ENCODE measurements around the gene PAPLN.

PAPLN gene

GRCh38 chr14:73283608-73284379 is 46.5 kb downstream of the PAPLN start:
- Histone ChIP-seq H3K27ac (replicated peaks) (no peak overlapping the region), H3K27me3 (ENCODE audit: insufficient read depth, poor library complexity, severe bottlenecking) (no peaks in the 10 kb centered on the region), H3K4me3 (replicated peaks; ENCODE audit: insufficient read depth, low read length) (no peak overlapping the region)
- DNase-seq (ENCODE audit: low read depth in 1 of 2, low spot score in 1 of 2) = no peak
- TF ChIP-seq GABPA (IDR thresholded peaks at IDR 0.05; ENCODE audit: low read depth) = no peak
- no peak for TF ChIP-seq CTCF (IDR thresholded peaks at IDR 0.05; ENCODE audit: insufficient read depth, low read length)
- no peak for TF ChIP-seq SPI1 (IDR thresholded peaks at IDR 0.05; ENCODE audit: borderline replicate concordance, low read depth)
- TF ChIP-seq POLR2AphosphoS5 (IDR thresholded peaks at IDR 0.05; ENCODE audit: low read depth) = no peak
- TF ChIP-seq, protein P1, sequence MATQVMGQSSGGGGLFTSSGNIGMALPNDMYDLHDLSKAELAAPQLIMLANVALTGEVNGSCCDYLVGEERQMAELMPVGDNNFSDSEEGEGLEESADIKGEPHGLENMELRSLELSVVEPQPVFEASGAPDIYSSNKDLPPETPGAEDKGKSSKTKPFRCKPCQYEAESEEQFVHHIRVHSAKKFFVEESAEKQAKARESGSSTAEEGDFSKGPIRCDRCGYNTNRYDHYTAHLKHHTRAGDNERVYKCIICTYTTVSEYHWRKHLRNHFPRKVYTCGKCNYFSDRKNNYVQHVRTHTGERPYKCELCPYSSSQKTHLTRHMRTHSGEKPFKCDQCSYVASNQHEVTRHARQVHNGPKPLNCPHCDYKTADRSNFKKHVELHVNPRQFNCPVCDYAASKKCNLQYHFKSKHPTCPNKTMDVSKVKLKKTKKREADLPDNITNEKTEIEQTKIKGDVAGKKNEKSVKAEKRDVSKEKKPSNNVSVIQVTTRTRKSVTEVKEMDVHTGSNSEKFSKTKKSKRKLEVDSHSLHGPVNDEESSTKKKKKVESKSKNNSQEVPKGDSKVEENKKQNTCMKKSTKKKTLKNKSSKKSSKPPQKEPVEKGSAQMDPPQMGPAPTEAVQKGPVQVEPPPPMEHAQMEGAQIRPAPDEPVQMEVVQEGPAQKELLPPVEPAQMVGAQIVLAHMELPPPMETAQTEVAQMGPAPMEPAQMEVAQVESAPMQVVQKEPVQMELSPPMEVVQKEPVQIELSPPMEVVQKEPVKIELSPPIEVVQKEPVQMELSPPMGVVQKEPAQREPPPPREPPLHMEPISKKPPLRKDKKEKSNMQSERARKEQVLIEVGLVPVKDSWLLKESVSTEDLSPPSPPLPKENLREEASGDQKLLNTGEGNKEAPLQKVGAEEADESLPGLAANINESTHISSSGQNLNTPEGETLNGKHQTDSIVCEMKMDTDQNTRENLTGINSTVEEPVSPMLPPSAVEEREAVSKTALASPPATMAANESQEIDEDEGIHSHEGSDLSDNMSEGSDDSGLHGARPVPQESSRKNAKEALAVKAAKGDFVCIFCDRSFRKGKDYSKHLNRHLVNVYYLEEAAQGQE (IDR thresholded peaks at IDR 0.05; ENCODE audit: insufficient replicate concordance, low read depth) = no peak

GRCh38 chr14:73285979-73286378 is 48.7 kb downstream of the PAPLN start:
- TF ChIP-seq, protein P1 (IDR thresholded peaks at IDR 0.05; ENCODE audit: insufficient replicate concordance, low read depth) = no peak
- TF ChIP-seq SPI1 (IDR thresholded peaks at IDR 0.05; ENCODE audit: borderline replicate concordance, low read depth) (no peak), GABPA (IDR thresholded peaks at IDR 0.05; ENCODE audit: low read depth) (no peak), POLR2AphosphoS5 (IDR thresholded peaks at IDR 0.05; ENCODE audit: low read depth) (no peak), CTCF (IDR thresholded peaks at IDR 0.05; ENCODE audit: insufficient read depth, low read length) (no peak)
- no peak for DNase-seq (ENCODE audit: low read depth in 1 of 2, low spot score in 1 of 2)
- H3K27me3 ChIP-seq (ENCODE audit: insufficient read depth, poor library complexity, severe bottlenecking) = no peaks in the 10 kb centered on the region
- H3K4me3 ChIP-seq (replicated peaks; ENCODE audit: insufficient read depth, low read length) = no peak overlapping the region
- no peak overlapping the region for H3K27ac ChIP-seq (replicated peaks)

DNA sequence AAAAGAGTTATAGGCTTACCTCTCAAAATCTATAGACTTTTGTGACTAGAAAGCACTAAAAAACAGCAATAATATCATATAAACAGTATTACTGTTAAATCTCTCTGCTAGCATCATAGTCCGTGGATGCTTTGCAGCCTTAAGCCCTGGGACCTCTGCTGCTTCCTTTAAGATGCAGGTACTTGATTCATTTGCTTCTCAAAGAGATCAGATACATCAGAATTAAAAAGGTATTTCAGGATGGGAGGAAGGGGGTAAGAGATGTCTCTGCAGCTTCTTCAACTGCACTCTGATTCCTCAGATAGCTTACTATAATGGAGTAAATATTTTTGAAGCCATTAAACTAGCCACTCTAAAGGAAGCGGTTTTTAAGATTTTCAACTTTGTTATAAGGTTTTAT is 49.3 kb downstream of the PAPLN start:
- TF ChIP-seq CTCF (IDR thresholded peaks at IDR 0.05; ENCODE audit: insufficient read depth, low read length) (no peak), POLR2AphosphoS5 (IDR thresholded peaks at IDR 0.05; ENCODE audit: low read depth) (no peak), GABPA (IDR thresholded peaks at IDR 0.05; ENCODE audit: low read depth) (no peak), SPI1 (IDR thresholded peaks at IDR 0.05; ENCODE audit: borderline replicate concordance, low read depth) (no peak)
- TF ChIP-seq, protein P1 (IDR thresholded peaks at IDR 0.05; ENCODE audit: insufficient replicate concordance, low read depth) = no peak
- no peak overlapping the region for H3K27ac ChIP-seq (replicated peaks)
- no peak overlapping the region for H3K4me3 ChIP-seq (replicated peaks; ENCODE audit: insufficient read depth, low read length)

More for the DNA sequence above, 49.3 kb downstream of the PAPLN start:
- DNase-seq (ENCODE audit: low read depth in 1 of 2, low spot score in 1 of 2) = no peak
- H3K27me3 ChIP-seq (ENCODE audit: insufficient read depth, poor library complexity, severe bottlenecking) = no peaks in the 10 kb centered on the region

All from HL-60 (cell line).